SK-N-MC (cell line): Measurements from ENCODE around the gene MTCL1.

Experiments used
- DNase-seq: peaks from one replicate; pipeline ENCODE4 v3.0.0-alpha.2; 2011; ENCODE audit warnings: low read depth, low spot score
- H3K27ac ChIP-seq: fragments of 200-600 bp; sonication (generic); 2 replicates; pipeline ENCODE4 v1.5.1; 2016; ENCODE audit warnings: mixed run types
- H3K36me3 ChIP-seq: fragments of 200-600 bp; sonication (generic); 2 replicates; pipeline ENCODE4 v1.6.1; 2017; ENCODE audit warnings: antibody characterized with exemption, low read length, mixed read lengths; ENCODE audit not compliant: insufficient read depth
- H3K4me3 ChIP-seq: fragments of 200-600 bp; sonication (generic); 2 replicates; pipeline ENCODE4 v1.5.1; 2016
- H3K9ac ChIP-seq: fragments of 200-600 bp; sonication (generic); 2 replicates; pipeline ENCODE4 v1.8.0; 2017; ENCODE audit warnings: mixed run types, mixed read lengths; ENCODE audit not compliant: insufficient read length
- H3K9me3 ChIP-seq: fragments of 200-600 bp; sonication (generic); 2 replicates; pipeline ENCODE4 v1.6.1; 2017; ENCODE audit warnings: low read depth, mild to moderate bottlenecking, antibody characterized with exemption, low read length, moderate library complexity, mixed read lengths
- EZH2 ChIP-seq: fragments of 200-600 bp; sonication (generic); IDR thresholded peaks from one replicate; pipeline ENCODE4 v1.6.1; 2017; ENCODE audit warnings: antibody characterized with exemption
- FOXP2 ChIP-seq: optimal IDR thresholded peaks from 2 replicates; pipeline ENCODE3; 2011; ENCODE audit warnings: mild to moderate bottlenecking, moderate library complexity; ENCODE audit not compliant: insufficient read depth; ENCODE audit errors: extremely low read length, control extremely low read depth
- POLR2AphosphoS5 ChIP-seq: IDR thresholded peaks from 2 replicates; pipeline ENCODE4 v1.6.1; 2012; ENCODE audit warnings: mild to moderate bottlenecking, low read depth, low read length, borderline replicate concordance

The MTCL1 gene

GRCh38 chr18:8869696-8870095 lies 164.3 kb downstream of the MTCL1 start:
- H3K9me3 ChIP-seq = no peaks in the 10 kb centered on the region
- TF ChIP-seq FOXP2 (no peak), POLR2AphosphoS5 (no peak), EZH2 (no peak)
- H3K36me3 ChIP-seq = no peaks in the 10 kb centered on the region
- no peak for DNase-seq
- no peak overlapping the region for H3K9ac ChIP-seq
- no peak overlapping the region for H3K4me3 ChIP-seq
- no peak overlapping the region for H3K27ac ChIP-seq

GRCh38 chr18:8870528-8870927 lies 165.2 kb downstream of the MTCL1 start:
- no peak for TF ChIP-seq FOXP2
- no peak for TF ChIP-seq EZH2
- TF ChIP-seq POLR2AphosphoS5 = no peak
- Histone ChIP-seq H3K36me3 (no peaks in the 10 kb centered on the region), H3K9ac (no peak overlapping the region), H3K4me3 (no peak overlapping the region), H3K9me3 (no peaks in the 10 kb centered on the region), H3K27ac (no peak overlapping the region)
- no peak for DNase-seq

DNA sequence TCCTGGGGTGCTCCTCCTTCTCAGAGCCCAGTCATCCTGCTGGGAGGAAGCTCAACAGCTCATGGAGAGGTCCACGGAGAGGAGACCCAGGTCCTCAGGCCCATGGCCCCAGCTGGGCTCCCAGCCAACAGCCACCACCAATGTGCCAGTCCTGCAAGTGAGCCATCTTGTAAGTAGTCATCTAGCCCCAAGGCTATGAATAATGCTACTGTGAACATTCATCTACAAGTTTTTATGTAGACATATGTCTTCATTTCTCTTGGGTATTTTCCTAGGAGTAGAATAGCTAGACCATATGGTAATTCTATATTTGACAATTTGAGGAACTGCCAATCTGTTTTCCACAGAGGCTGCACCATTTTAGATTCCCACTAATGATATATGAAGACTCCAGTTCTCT lies 166.1 kb downstream of the MTCL1 start:
- Histone ChIP-seq H3K9me3 (no peaks in the 10 kb centered on the region), H3K27ac (no peak overlapping the region), H3K36me3 (no peaks in the 10 kb centered on the region), H3K4me3 (no peak overlapping the region), H3K9ac (no peak overlapping the region)
- DNase-seq = no peak
- TF ChIP-seq POLR2AphosphoS5 (no peak), EZH2 (no peak), FOXP2 (no peak)

GRCh38 chr18:8874872-8875271 lies 169.5 kb downstream of the MTCL1 start:
- TF ChIP-seq FOXP2 (no peak), POLR2AphosphoS5 (no peak), EZH2 (no peak)

DNA sequence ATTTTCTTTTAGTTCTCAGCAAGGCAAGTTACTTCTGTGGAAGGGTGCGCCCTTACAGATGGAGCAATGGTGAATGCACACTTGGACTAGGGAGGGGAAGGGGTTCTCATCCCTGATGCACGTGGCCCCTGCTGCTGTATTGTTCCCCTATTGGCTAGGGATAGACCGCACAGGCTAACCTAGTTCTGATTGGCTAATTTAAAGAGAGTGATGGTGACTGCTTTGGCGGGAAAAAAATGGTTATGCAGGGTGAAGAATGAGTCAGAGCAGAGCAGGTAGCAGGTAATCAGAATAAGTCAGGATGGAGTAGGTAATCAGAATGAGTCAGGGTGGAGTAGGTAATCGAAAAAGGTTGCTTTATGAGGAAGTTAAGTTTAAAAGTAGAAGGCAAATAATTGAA lies 171.5 kb downstream of the MTCL1 start:
- H3K4me3 ChIP-seq = no peak overlapping the region
- no peak for DNase-seq
- H3K36me3 ChIP-seq = no peaks in the 10 kb centered on the region
- H3K27ac ChIP-seq = no peak overlapping the region
- H3K9me3 ChIP-seq = no peaks in the 10 kb centered on the region
- TF ChIP-seq FOXP2 (no peak), EZH2 (no peak), POLR2AphosphoS5 (no peak)
- no peak overlapping the region for H3K9ac ChIP-seq

More at GRCh38 chr18:8874872-8875271, 169.5 kb downstream of the MTCL1 start:
- Histone ChIP-seq H3K27ac (no peak overlapping the region), H3K4me3 (no peak overlapping the region), H3K9ac (no peak overlapping the region), H3K36me3 (no peaks in the 10 kb centered on the region), H3K9me3 (no peaks in the 10 kb centered on the region)
- DNase-seq = no peak

DNA sequence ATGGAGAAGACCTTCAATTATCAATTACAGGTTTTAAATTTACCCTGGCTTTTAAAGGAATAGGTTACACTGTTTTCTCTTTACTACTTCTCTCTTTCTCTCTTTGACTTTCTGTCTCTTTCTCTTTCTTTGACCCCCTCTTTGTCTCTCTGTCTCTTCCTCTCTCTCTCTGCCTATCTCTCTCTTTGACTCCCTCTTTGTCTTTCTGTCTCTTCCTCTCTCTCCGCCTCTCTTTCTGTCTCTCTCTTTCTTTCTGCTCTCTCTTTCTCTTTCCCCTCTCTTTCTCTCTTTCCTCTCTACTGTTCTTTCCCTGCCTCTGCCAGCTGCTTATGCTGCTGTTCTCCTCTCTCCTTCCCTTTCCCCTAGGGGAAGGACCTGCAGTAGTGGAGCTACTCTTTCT lies 175.7 kb downstream of the MTCL1 start:
- Histone ChIP-seq H3K36me3 (no peaks in the 10 kb centered on the region), H3K27ac (no peak overlapping the region), H3K4me3 (no peak overlapping the region), H3K9ac (no peak overlapping the region), H3K9me3 (no peaks in the 10 kb centered on the region)
- DNase-seq = no peak
- no peak for TF ChIP-seq POLR2AphosphoS5
